Glutamatergic neuron (in vitro differentiated cells): ENCODE data around the gene PTTG2. TPM values are rescaled to one million over a fixed set of nuclear protein-coding genes. Genes with fewer than 3 reads are reported as not detected.

Experiments
- DNase-seq: peaks from one replicate; pipeline ENCODE4 v3.0.0; 2022
- H3K27ac Mint-ChIP-seq: one replicate; pipeline ENCODE4 v1.8.0; 2020; ENCODE audit warnings: mild to moderate bottlenecking, mixed read lengths, inconsistent platforms; ENCODE audit not compliant: unreplicated experiment
- H3K27me3 Mint-ChIP-seq: one replicate; pipeline ENCODE4 v1.8.0; 2020; ENCODE audit warnings: mild to moderate bottlenecking, moderate library complexity, mixed read lengths, inconsistent platforms; ENCODE audit not compliant: unreplicated experiment
- H3K36me3 Mint-ChIP-seq: one replicate; pipeline ENCODE4 v1.8.0; 2020; ENCODE audit warnings: mild to moderate bottlenecking, mixed read lengths, inconsistent platforms; ENCODE audit not compliant: unreplicated experiment
- H3K4me1 Mint-ChIP-seq: one replicate; pipeline ENCODE4 v1.8.0; 2020; ENCODE audit warnings: mild to moderate bottlenecking, low read depth, mixed read lengths, inconsistent platforms; ENCODE audit not compliant: unreplicated experiment
- H3K4me3 Mint-ChIP-seq: one replicate; pipeline ENCODE4 v1.8.0; 2020; ENCODE audit warnings: mild to moderate bottlenecking, mixed read lengths, inconsistent platforms; ENCODE audit not compliant: unreplicated experiment
- H3K9me3 Mint-ChIP-seq: one replicate; pipeline ENCODE4 v1.8.0; 2020; ENCODE audit warnings: mild to moderate bottlenecking, moderate library complexity, mixed read lengths, inconsistent platforms; ENCODE audit not compliant: unreplicated experiment
- total RNA-seq: library from RNA; stranded (reverse); fragmentation: NEBNext Ultra II Directional; extraction: Animal tissue kit (Norgen Biotek cat#: 25700); gene quantifications from one replicate; pipeline ENCODE4 v1.2.1, GENCODE V29; 2021; ENCODE audit not compliant: unreplicated experiment
- TF ChIP-seq, protein P1 (sequence below): fragments of 200-600 bp; sonication (generic); IDR thresholded peaks from one replicate; pipeline ENCODE4 v1.5.0; 2021; ENCODE audit not compliant: partially characterized antibody, unreplicated experiment

Gene PTTG2
- total RNA-seq, 1 donor from 2014 or later, result not detected

DNA sequence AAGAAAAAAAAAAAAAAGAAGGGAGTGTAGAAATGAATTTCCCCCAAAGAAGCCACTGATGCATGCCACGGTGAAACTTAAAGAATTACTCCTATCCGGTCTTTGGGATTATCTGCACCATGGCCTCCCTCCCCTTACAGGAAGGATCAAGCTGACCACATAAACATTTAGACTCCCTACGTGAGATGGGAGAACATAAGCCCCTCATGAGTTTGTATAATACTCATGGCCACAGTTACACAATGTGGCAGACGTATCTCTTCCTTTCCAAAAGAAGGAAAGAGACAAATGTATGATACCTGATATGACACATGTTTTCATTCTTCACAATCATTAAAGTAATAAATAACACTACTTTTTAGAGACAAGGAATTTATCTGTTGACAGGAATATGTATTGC lies 3.3 kb upstream of the PTTG2 start:
- DNase-seq, result no peak
- peaks cover 4% of the 10 kb centered on the region for H3K27me3 Mint-ChIP-seq
- no peak overlapping the region for H3K4me3 Mint-ChIP-seq
- no peaks in the 10 kb centered on the region for H3K4me1 Mint-ChIP-seq
- no peaks in the 10 kb centered on the region for H3K36me3 Mint-ChIP-seq
- no peak overlapping the region for H3K27ac Mint-ChIP-seq
- no peaks in the 10 kb centered on the region for H3K9me3 Mint-ChIP-seq
- TF ChIP-seq, protein P1, sequence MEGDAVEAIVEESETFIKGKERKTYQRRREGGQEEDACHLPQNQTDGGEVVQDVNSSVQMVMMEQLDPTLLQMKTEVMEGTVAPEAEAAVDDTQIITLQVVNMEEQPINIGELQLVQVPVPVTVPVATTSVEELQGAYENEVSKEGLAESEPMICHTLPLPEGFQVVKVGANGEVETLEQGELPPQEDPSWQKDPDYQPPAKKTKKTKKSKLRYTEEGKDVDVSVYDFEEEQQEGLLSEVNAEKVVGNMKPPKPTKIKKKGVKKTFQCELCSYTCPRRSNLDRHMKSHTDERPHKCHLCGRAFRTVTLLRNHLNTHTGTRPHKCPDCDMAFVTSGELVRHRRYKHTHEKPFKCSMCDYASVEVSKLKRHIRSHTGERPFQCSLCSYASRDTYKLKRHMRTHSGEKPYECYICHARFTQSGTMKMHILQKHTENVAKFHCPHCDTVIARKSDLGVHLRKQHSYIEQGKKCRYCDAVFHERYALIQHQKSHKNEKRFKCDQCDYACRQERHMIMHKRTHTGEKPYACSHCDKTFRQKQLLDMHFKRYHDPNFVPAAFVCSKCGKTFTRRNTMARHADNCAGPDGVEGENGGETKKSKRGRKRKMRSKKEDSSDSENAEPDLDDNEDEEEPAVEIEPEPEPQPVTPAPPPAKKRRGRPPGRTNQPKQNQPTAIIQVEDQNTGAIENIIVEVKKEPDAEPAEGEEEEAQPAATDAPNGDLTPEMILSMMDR, result no peak

DNA sequence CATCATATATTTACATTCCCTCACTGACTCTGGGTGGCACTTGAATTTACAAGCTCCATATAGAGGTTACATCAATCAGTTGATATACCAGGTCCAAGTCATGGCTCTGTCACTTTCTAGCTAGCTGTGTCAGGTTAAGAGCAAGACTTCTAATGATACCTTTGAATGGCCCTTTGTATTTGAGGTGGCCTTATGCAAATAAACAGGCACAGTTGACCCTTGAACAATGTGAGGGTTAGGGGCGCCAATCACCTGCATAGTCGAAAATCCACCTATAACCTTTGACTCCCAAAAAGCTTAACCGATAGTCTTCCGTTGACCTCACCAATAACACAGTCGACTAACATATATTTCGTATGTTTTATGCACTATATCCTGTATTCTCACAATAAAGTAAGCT lies 1.3 kb upstream of the PTTG2 start:
- no peak for DNase-seq
- no peaks in the 10 kb centered on the region for H3K36me3 Mint-ChIP-seq
- H3K27ac Mint-ChIP-seq, result no peak overlapping the region
- no peaks in the 10 kb centered on the region for H3K9me3 Mint-ChIP-seq
- H3K4me3 Mint-ChIP-seq, result no peak overlapping the region
- H3K4me1 Mint-ChIP-seq, result no peaks in the 10 kb centered on the region
- TF ChIP-seq, protein P1, result no peak
- peaks cover 4% of the 10 kb centered on the region for H3K27me3 Mint-ChIP-seq

DNA sequence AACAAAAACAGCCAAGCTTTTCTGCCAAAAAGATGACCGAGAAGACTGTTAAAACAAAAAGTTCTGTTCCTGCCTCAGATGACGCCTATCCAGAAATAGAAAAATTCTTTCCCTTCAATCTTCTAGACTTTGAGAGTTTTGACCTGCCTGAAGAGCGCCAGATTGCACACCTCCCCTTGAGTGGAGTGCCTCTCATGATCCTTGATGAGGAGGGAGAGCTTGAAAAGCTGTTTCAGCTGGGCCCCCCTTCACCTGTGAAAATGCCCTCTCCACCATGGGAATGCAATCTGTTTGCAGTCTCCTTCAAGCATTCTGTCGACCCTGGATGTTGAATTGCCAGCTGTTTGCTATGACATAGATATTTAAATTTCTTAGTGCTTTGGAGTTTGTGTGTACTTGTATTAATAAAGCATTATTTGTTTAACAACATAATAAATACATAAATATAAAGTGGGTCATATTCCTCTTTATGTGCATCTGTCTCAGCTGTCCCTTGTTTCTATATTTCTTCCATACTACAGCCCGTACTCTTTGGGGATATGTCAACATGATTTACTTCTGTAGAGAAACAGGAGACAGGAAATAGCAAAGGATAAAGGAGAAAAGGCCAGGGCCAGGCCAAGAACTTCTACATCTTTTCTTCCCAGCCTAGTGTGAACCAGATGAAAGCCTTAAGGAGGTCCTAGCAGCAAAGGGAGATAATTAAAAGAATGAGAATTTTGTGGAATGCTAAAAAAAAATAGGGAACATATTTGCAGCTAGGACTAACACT lies 667 bp downstream of the PTTG2 start:
- Mint-ChIP-seq H3K27me3 (peaks cover 4% of the 10 kb centered on the region), H3K4me1 (no peaks in the 10 kb centered on the region), H3K27ac (no peak overlapping the region), H3K4me3 (no peak overlapping the region), H3K36me3 (peaks cover 5% of the 10 kb centered on the region), H3K9me3 (no peaks in the 10 kb centered on the region)
- TF ChIP-seq, protein P1, result no peak
- no peak for DNase-seq

DNA sequence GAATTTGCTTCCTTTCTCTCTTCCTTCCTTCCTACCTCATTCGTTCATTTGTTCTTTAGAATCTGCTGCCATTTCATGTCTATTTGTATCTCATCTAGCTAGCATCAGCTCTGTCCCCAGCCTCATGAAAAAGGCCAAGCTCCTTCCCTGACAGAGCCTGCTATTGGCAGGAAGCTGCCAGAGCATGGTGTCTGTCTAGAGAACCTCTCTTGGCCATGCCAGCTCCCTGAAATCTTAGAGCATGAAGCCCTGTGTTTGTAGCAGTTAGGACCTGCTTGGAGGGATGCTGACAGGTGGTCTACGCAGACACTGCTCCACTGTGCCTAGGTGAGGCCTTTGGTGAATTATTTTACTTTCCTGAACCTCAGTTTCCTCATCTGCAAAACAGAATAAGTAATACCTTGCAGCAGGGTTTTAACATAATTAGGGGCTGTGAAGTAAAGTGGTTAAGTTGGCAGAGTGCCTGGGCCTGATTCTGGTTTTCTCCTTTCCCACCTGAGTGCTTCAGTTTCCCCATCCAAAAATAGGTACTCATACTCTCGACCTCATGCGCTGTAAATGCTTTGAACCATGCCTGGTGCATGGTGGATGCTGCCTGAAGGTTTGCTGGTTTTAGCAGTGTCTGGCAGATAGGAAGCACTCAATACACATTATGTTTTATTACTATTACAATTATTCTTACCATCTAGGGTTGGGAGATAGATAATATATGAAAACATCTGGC lies 4.7 kb downstream of the PTTG2 start:
- H3K27me3 Mint-ChIP-seq, result peaks cover 4% of the 10 kb centered on the region
- DNase-seq, result no peak
- H3K27ac Mint-ChIP-seq, result no peak overlapping the region
- TF ChIP-seq, protein P1, result no peak
- H3K4me3 Mint-ChIP-seq, result no peak overlapping the region
- no peaks in the 10 kb centered on the region for H3K9me3 Mint-ChIP-seq
- H3K4me1 Mint-ChIP-seq, result no peaks in the 10 kb centered on the region
- peaks cover 5% of the 10 kb centered on the region for H3K36me3 Mint-ChIP-seq

DNA sequence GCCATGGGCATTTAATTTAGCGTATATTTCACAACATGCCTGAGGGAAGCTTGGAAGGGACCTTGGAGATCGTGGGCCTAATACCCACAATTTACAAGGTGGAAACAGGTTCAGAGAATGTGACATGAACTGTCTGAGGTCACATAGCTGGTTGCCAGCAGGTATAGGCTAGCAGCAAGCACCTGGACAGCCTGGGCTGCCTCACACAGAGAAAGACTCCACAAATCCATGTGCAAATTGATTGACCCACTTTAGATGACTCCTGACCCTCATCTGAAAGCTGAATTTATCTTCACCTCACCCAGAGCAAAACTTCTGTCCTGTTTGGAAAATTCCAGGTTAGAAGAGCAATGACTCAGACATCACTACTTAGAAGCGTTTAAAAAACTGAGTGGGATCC lies 5.8 kb downstream of the PTTG2 start:
- TF ChIP-seq, protein P1, result no peak
- Mint-ChIP-seq H3K4me1 (no peaks in the 10 kb centered on the region), H3K36me3 (peaks cover 9% of the 10 kb centered on the region), H3K9me3 (peaks cover 2% of the 10 kb centered on the region), H3K27ac (no peak overlapping the region), H3K27me3 (peaks cover 3% of the 10 kb centered on the region), H3K4me3 (no peak overlapping the region)
- DNase-seq, result no peak
